Measurements from ENCODE around the gene TOM1L1.

- TF ChIP-seq ZBTB7A (IDR thresholded peaks at IDR 0.05; ENCODE audit: low read depth) (no peak), USF1 (IDR thresholded peaks at IDR 0.05) (no peak), MAX (IDR thresholded peaks at IDR 0.05) (no peak), REST (IDR thresholded peaks at IDR 0.05; ENCODE audit: low read depth) (no peak), TCF12 (IDR thresholded peaks at IDR 0.05; ENCODE audit: low read depth) (no peak), TEAD4 (IDR thresholded peaks at IDR 0.05) (no peak), CEBPB (IDR thresholded peaks at IDR 0.05) (no peak), CREB1 (IDR thresholded peaks at IDR 0.05; ENCODE audit: low read depth) (no peak), RAD21 (IDR thresholded peaks at IDR 0.05; ENCODE audit: low read depth) (no peak)
These were observed 46.7 kb downstream of the TOM1L1 start for GRCh38 chr17:54947396-54947795.
